Glutamatergic neuron (in vitro differentiated cells): ENCODE measurements around the gene CYTIP. TPM values are rescaled to one million over a fixed set of nuclear protein-coding genes. Genes with fewer than 3 reads are reported as not detected.

Source experiments
- DNase-seq: peaks from one replicate; pipeline ENCODE4 v3.0.0; 2022
- H3K27ac Mint-ChIP-seq: one replicate; pipeline ENCODE4 v1.8.0; 2020; ENCODE audit warnings: mild to moderate bottlenecking, mixed read lengths, inconsistent platforms; ENCODE audit not compliant: unreplicated experiment
- H3K27me3 Mint-ChIP-seq: one replicate; pipeline ENCODE4 v1.8.0; 2020; ENCODE audit warnings: mild to moderate bottlenecking, moderate library complexity, mixed read lengths, inconsistent platforms; ENCODE audit not compliant: unreplicated experiment
- H3K36me3 Mint-ChIP-seq: one replicate; pipeline ENCODE4 v1.8.0; 2020; ENCODE audit warnings: mild to moderate bottlenecking, mixed read lengths, inconsistent platforms; ENCODE audit not compliant: unreplicated experiment
- H3K4me1 Mint-ChIP-seq: one replicate; pipeline ENCODE4 v1.8.0; 2020; ENCODE audit warnings: mild to moderate bottlenecking, low read depth, mixed read lengths, inconsistent platforms; ENCODE audit not compliant: unreplicated experiment
- H3K4me3 Mint-ChIP-seq: one replicate; pipeline ENCODE4 v1.8.0; 2020; ENCODE audit warnings: mild to moderate bottlenecking, mixed read lengths, inconsistent platforms; ENCODE audit not compliant: unreplicated experiment
- H3K9me3 Mint-ChIP-seq: one replicate; pipeline ENCODE4 v1.8.0; 2020; ENCODE audit warnings: mild to moderate bottlenecking, moderate library complexity, mixed read lengths, inconsistent platforms; ENCODE audit not compliant: unreplicated experiment
- CTCF ChIP-seq: fragments of 200-600 bp; sonication (generic); IDR thresholded peaks from one replicate; pipeline ENCODE4 v1.5.0; 2021; ENCODE audit not compliant: partially characterized antibody, unreplicated experiment
- total RNA-seq: library from RNA; stranded (reverse); fragmentation: NEBNext Ultra II Directional; extraction: Animal tissue kit (Norgen Biotek cat#: 25700); gene quantifications from one replicate; pipeline ENCODE4 v1.2.1, GENCODE V29; 2021; ENCODE audit not compliant: unreplicated experiment

Gene CYTIP
- total RNA-seq, 1 donor from 2014 or later = not detected

GRCh38 chr2:157442636-157443035, 1.3 kb downstream of the CYTIP start:
- Mint-ChIP-seq H3K4me1 (no peaks in the 10 kb centered on the region), H3K27ac (no peak overlapping the region), H3K27me3 (no peaks in the 10 kb centered on the region), H3K36me3 (no peaks in the 10 kb centered on the region), H3K9me3 (no peaks in the 10 kb centered on the region), H3K4me3 (no peak overlapping the region)
- no peak for TF ChIP-seq CTCF
- DNase-seq = no peak

GRCh38 chr2:157442191-157442590, 1.7 kb downstream of the CYTIP start:
- H3K27me3 Mint-ChIP-seq = no peaks in the 10 kb centered on the region
- no peaks in the 10 kb centered on the region for H3K4me1 Mint-ChIP-seq
- no peak for TF ChIP-seq CTCF
- DNase-seq = no peak
- no peaks in the 10 kb centered on the region for H3K36me3 Mint-ChIP-seq
- no peak overlapping the region for H3K4me3 Mint-ChIP-seq
- H3K27ac Mint-ChIP-seq = no peak overlapping the region
- no peaks in the 10 kb centered on the region for H3K9me3 Mint-ChIP-seq

- no peak for DNase-seq
- Mint-ChIP-seq H3K27ac (no peak overlapping the region), H3K36me3 (no peaks in the 10 kb centered on the region), H3K27me3 (no peaks in the 10 kb centered on the region), H3K4me1 (no peaks in the 10 kb centered on the region), H3K4me3 (no peak overlapping the region), H3K9me3 (no peaks in the 10 kb centered on the region)
- TF ChIP-seq CTCF = no peak
Observed at GRCh38 chr2:157441072-157441454, 2.8 kb downstream of the CYTIP start.

- Mint-ChIP-seq H3K36me3 (no peaks in the 10 kb centered on the region), H3K9me3 (no peaks in the 10 kb centered on the region), H3K4me1 (no peaks in the 10 kb centered on the region), H3K4me3 (no peak overlapping the region), H3K27me3 (no peaks in the 10 kb centered on the region), H3K27ac (no peak overlapping the region)
- TF ChIP-seq CTCF = no peak
- no peak for DNase-seq
Observed at GRCh38 chr2:157440404-157441071, 3.4 kb downstream of the CYTIP start.

- Mint-ChIP-seq H3K4me1 (no peaks in the 10 kb centered on the region), H3K27ac (no peak overlapping the region), H3K36me3 (no peaks in the 10 kb centered on the region), H3K4me3 (no peak overlapping the region), H3K27me3 (no peaks in the 10 kb centered on the region), H3K9me3 (no peaks in the 10 kb centered on the region)
- no peak for DNase-seq
- no peak for TF ChIP-seq CTCF
Observed at GRCh38 chr2:157439824-157440186, 4.1 kb downstream of the CYTIP start.
